ENCODE data around the gene ZC3H8. TPM values are rescaled to one million over a fixed set of nuclear protein-coding genes. Genes with fewer than 3 reads are reported as not detected.

Gene ZC3H8
- total and polyA plus RNA-seq, 2 donors (not counting 3 experiments of a cell fraction or from before 2014, with no cell fraction given) = 0.95 to 7.1 TPM

GRCh38 chr2:112184121-112184520 lies 70.7 kb downstream of the ZC3H8 start:
- no peak overlapping the region for H3K4me3 ChIP-seq (replicated peaks in 1 of 3; ENCODE audit: insufficient read depth in 1 of 3, low read depth in 1 of 3, low read length in 3 of 3)
- H3K36me3 ChIP-seq (ENCODE audit: control insufficient read depth in 2 of 2, extremely low read depth in 1 of 2, insufficient read depth in 2 of 2, low read length in 2 of 2) = no peaks in the 10 kb centered on the region
- dilution Hi-C loops (cut with MboI; ENCODE audit: extremely low pct_ligation_motif_present, low sequenced_read_pairs) (no loop called here), intact Hi-C loops (cut with micrococcal nuclease) (no loop called here)
- DNase-seq (ENCODE audit: low read depth, low spot score) (no peak), FAIRE-seq (no peak)
- BruUV-seq (replicated peaks) = no TSS peak
- H3K9me3 ChIP-seq (replicated peaks; ENCODE audit: control insufficient read depth, insufficient read depth, low read length) = no peaks in the 10 kb centered on the region
- H3K27me3 ChIP-seq (ENCODE audit: control insufficient read depth in 2 of 2, insufficient read depth in 2 of 2, low read length in 2 of 2) = peaks cover 3 to 12% of the 10 kb centered on the region in 2 experiments
- no peaks in the 10 kb centered on the region for H3K9me1 ChIP-seq (replicated peaks; ENCODE audit: control insufficient read depth, extremely low read depth, insufficient read depth, low read length)
- no peaks in the 10 kb centered on the region for H3K79me2 ChIP-seq (ENCODE audit: control insufficient read depth, insufficient read depth, low read length)
- H3K4me2 ChIP-seq (ENCODE audit: insufficient read depth, low read length) = no peak overlapping the region
- ChIA-PET POLR2A (no interaction called here), CTCF (no interaction called here)
- H4K20me1 ChIP-seq (replicated peaks; ENCODE audit: control insufficient read depth, extremely low read depth, insufficient read depth, low read length) = no peaks in the 10 kb centered on the region
- H3K9ac ChIP-seq (replicated peaks; ENCODE audit: extremely low read depth, insufficient read depth, low read length) = no peak overlapping the region
- no peak overlapping the region for H2AFZ ChIP-seq (ENCODE audit: low read depth, low read length)
- TF ChIP-seq CTCF (IDR thresholded peaks at IDR 0.05; ENCODE audit: extremely low read depth in 1 of 2, insufficient read depth in 1 of 2, low read depth in 1 of 2, low read length in 2 of 2) = no peak
- TF ChIP-seq MAX (IDR thresholded peaks at IDR 0.05; ENCODE audit: insufficient read depth, insufficient read length) = no peak
- TF ChIP-seq JUN (IDR thresholded peaks at IDR 0.05; ENCODE audit: borderline replicate concordance, insufficient read depth, insufficient read length, low read depth) = no peak
- TF ChIP-seq GATA2 (IDR thresholded peaks at IDR 0.05; ENCODE audit: insufficient read depth, insufficient read length, low read depth, low read length) = no peak
- TF ChIP-seq POLR2AphosphoS5 (IDR thresholded peaks at IDR 0.05; ENCODE audit: insufficient read depth, low read depth, low read length) = no peak
- TF ChIP-seq MYC (IDR thresholded peaks at IDR 0.05; ENCODE audit: low read depth, low read length) = no peak
- TF ChIP-seq EZH2 (IDR thresholded peaks at IDR 0.05; ENCODE audit: borderline replicate concordance, low read depth, low read length, severe bottlenecking) = no peak
- no peak for TF ChIP-seq POLR2A (IDR thresholded peaks at IDR 0.05; ENCODE audit: low read depth, low read length)
- TF ChIP-seq FOS (IDR thresholded peaks at IDR 0.05; ENCODE audit: borderline replicate concordance, insufficient read depth, low read length) = no peak
- H3K27ac ChIP-seq (ENCODE audit: insufficient read depth, low read depth, low read length) = no peak overlapping the region
- H3K4me1 ChIP-seq (ENCODE audit: control insufficient read depth, extremely low read depth, insufficient read depth, low read length) = peaks cover 16% of the 10 kb centered on the region
